Subcutaneous abdominal adipose tissue (tissue), 5 donors: ENCODE results near the gene HNF1B.

Experiments
- H3K27ac ChIP-seq: one replicate; pipeline ENCODE4 v1.7.0; 2013; ENCODE audit warnings: low read depth, mild to moderate bottlenecking, inconsistent platforms, low read length, moderate library complexity
- H3K27me3 ChIP-seq, 5 donors: one replicate each; pipeline ENCODE4 v1.7.0; 2013; ENCODE audit warnings: low read length in 5 of 5, inconsistent platforms in 1 of 5; ENCODE audit not compliant: control insufficient read depth in 5 of 5, insufficient read depth in 4 of 5
- H3K36me3 ChIP-seq, 5 donors: one replicate each; pipeline ENCODE4 v1.7.0; 2013; ENCODE audit warnings: low read length in 5 of 5; ENCODE audit not compliant: control insufficient read depth in 5 of 5, insufficient read depth in 5 of 5
- H3K4me1 ChIP-seq, 5 donors: one replicate each; pipeline ENCODE4 v1.7.0; 2013; ENCODE audit warnings: low read length in 5 of 5, mild to moderate bottlenecking in 3 of 5, moderate library complexity in 1 of 5; ENCODE audit not compliant: control insufficient read depth in 5 of 5, insufficient read depth in 5 of 5
- H3K4me3 ChIP-seq, 5 donors: one replicate each; pipeline ENCODE4 v1.7.0; 2013; ENCODE audit warnings: low read length in 5 of 5, low read depth in 1 of 5
- H3K9ac ChIP-seq, 5 donors: one replicate each; pipeline ENCODE4 v1.7.0; 2013; ENCODE audit warnings: low read length in 5 of 5, mild to moderate bottlenecking in 4 of 5, moderate library complexity in 3 of 5
- H3K9me3 ChIP-seq, 5 donors: one replicate each; pipeline ENCODE4 v1.7.0; 2013; ENCODE audit warnings: low read length in 5 of 5; ENCODE audit not compliant: control insufficient read depth in 5 of 5
- donor health status: healthy.
- donor health status: healthy.
- donor health status: healthy.
- donor health status: healthy.
- donor health status: healthy.

HNF1B gene

GRCh38 chr17:37667039-37667438, 77.8 kb downstream of the HNF1B start:
- H3K27ac ChIP-seq: no peak overlapping the region
- H3K4me3 ChIP-seq: no peak overlapping the region
- H3K9ac ChIP-seq: no peak overlapping the region
- no peaks in the 10 kb centered on the region for H3K27me3 ChIP-seq
- no peaks in the 10 kb centered on the region for H3K9me3 ChIP-seq
- no peaks in the 10 kb centered on the region for H3K36me3 ChIP-seq
- no peaks in the 10 kb centered on the region for H3K4me1 ChIP-seq

DNA sequence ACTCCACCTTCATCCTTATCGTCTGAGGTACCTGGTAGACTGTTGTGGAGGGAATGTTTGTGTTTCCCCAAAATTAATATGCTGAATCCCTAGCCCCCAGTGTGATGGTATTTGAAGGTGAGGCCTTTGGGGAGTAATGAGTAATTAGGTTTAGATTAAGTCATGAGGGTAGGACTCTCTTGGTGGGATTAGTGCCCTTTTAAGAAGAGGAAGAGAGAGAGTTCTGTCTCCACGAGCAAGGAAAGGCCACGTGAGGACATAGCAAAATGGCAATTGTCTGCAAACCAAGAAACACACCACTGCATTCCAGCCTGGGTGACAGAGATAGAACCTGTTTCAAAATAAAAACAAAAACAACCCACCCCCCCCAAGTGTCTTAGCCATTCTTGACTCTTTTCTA, 80.6 kb downstream of the HNF1B start:
- Histone ChIP-seq H3K9ac (no peak overlapping the region), H3K27me3 (no peaks in the 10 kb centered on the region), H3K27ac (no peak overlapping the region), H3K9me3 (no peaks in the 10 kb centered on the region), H3K4me1 (no peaks in the 10 kb centered on the region), H3K36me3 (no peaks in the 10 kb centered on the region), H3K4me3 (no peak overlapping the region)

GRCh38 chr17:37662353-37662752, 82.5 kb downstream of the HNF1B start:
- H3K36me3 ChIP-seq: no peaks in the 10 kb centered on the region

DNA sequence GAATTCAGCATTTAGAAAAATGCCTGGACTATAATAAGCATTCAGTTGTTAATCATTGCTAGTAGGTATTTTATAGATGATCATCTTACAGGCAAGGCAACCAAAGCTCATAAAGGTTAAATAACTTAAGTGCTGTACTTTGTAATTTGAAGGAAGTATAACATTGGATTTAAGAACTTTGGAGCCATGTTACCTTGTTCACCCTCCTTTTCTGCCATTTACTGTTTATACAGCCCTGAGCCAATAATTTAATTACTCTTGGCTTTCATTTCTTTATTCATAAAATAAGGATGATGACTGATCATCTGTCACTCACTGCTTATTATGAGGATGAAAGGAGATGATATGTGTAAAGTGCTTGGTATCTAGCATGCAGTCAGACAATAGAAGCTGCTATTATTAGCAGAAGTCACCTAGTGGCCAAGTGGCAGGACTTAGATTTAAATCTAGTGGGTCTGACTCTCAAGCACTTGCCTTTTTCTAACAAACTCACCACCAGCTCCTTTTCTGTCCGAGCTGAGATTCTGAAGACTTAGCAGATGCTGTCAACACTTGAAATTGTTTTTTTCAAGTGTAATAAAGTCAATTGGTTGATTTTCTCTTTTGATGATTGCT, 83.4 kb downstream of the HNF1B start:
- H3K4me1 ChIP-seq: no peaks in the 10 kb centered on the region
- no peak overlapping the region for H3K4me3 ChIP-seq
- H3K36me3 ChIP-seq: no peaks in the 10 kb centered on the region
- H3K9me3 ChIP-seq: no peaks in the 10 kb centered on the region
- H3K27me3 ChIP-seq: no peaks in the 10 kb centered on the region
- H3K9ac ChIP-seq: no peak overlapping the region
- no peak overlapping the region for H3K27ac ChIP-seq

More at GRCh38 chr17:37662353-37662752, 82.5 kb downstream of the HNF1B start:
- Histone ChIP-seq H3K27me3 (no peaks in the 10 kb centered on the region), H3K9ac (no peak overlapping the region), H3K27ac (no peak overlapping the region), H3K4me3 (no peak overlapping the region), H3K4me1 (no peaks in the 10 kb centered on the region), H3K9me3 (no peaks in the 10 kb centered on the region)

DNA sequence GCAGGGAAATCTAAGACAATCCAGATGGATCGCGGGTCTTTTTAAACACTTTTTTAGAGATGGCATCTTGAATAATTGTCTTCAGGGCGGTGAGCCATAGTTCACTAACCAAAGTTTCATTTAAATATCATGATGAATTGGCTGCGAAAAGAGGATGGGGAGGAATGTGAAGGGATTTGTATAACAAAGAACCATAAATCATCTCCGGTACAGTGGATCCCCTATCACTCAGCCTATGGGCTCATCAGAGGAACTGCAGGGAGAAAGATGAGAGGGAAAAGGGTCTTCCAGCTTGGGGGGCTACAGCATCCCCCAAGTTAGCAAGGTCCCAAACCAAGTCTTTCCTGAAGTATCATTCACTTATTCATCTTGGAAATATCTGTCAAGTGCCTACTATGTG, 84.9 kb downstream of the HNF1B start:
- Histone ChIP-seq H3K9me3 (no peaks in the 10 kb centered on the region), H3K4me3 (no peak overlapping the region), H3K27ac (no peak overlapping the region), H3K4me1 (no peaks in the 10 kb centered on the region), H3K9ac (no peak overlapping the region), H3K27me3 (no peaks in the 10 kb centered on the region), H3K36me3 (no peaks in the 10 kb centered on the region)

DNA sequence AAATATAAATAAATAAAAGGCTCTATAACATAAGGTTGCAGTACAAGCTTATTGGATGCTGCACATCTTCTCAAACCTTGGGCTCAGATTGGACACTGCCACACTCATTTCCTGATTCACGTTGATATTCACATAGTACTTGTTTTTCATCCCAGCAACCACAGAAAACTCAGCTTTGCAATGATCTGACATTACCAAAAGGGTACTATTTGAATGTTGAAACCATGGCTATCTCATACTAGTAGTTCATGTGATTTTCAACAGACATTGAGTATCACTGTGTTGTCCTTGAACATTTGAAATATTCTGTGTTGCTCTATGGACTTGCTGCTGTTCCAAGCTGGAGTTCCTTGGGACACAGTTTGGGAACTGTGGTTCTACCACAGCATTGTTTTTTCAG, 87.7 kb downstream of the HNF1B start:
- Histone ChIP-seq H3K9me3 (no peaks in the 10 kb centered on the region), H3K27me3 (peaks cover 0 to 2% (median 0%) of the 10 kb centered on the region in 5 donors), H3K9ac (no peak overlapping the region), H3K36me3 (no peaks in the 10 kb centered on the region), H3K27ac (no peak overlapping the region), H3K4me3 (no peak overlapping the region), H3K4me1 (no peaks in the 10 kb centered on the region)

GRCh38 chr17:37651849-37652248, 93.0 kb downstream of the HNF1B start:
- Histone ChIP-seq H3K4me3 (no peak overlapping the region), H3K27me3 (peaks cover 0 to 5% (median 3%) of the 10 kb centered on the region in 5 donors), H3K9ac (no peak overlapping the region), H3K36me3 (no peaks in the 10 kb centered on the region), H3K9me3 (no peaks in the 10 kb centered on the region), H3K27ac (no peak overlapping the region), H3K4me1 (peaks cover 0 to 4% (median 0%) of the 10 kb centered on the region in 5 donors)

DNA sequence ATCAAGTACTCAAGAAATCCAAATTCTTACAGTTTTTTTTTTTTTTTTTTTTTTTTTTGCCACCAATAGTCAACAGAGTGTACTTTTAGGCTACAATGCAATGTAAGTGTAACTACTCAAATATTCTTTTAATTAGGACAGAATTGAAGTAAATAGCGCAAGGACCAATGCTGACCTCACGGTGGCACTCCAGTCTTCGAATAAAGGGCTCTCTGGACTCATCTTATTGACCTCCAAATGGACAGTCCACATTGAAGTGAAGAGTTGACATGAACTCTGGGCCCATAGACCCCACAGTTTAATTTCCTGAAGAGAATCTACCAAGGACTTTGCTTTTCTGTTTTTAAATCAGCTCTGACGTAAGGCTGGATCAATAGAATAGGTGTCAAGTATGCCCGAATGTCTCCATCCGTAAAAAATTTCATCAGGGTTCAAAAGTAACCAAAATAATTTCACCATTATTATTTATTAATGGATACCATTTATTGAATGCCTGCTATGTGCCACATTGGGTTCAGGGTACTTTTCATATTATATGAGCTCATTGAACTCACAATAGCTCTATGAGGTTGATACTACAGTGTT, 94.3 kb downstream of the HNF1B start:
- peaks cover 0 to 4% (median 0%) of the 10 kb centered on the region in 5 donors for H3K4me1 ChIP-seq
- no peaks in the 10 kb centered on the region for H3K9me3 ChIP-seq
- H3K36me3 ChIP-seq: no peaks in the 10 kb centered on the region
- no peak overlapping the region for H3K9ac ChIP-seq
- H3K27ac ChIP-seq: no peak overlapping the region
- H3K27me3 ChIP-seq: peaks cover 0 to 10% (median 4%) of the 10 kb centered on the region in 5 donors
- no peak overlapping the region for H3K4me3 ChIP-seq

DNA sequence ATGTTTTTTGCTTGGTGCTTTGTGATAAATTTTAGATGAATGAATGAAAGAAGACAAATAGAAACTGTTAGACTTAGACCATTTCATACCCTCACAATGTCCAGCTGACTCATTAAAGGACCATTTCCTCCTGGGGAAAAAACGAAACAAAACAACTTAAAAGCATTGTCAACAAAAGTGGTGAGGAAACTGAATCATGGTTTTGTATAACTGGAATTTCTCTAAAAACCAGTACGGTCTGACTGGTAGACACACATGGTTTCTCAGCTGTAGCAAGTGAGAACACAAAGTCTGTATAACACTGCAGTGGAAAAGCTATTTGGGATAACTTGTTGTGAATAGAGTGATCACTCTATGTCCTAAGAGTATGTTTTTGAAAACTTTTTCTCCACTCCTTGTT, 96.3 kb downstream of the HNF1B start:
- Histone ChIP-seq H3K27me3 (peaks cover 0 to 10% (median 4%) of the 10 kb centered on the region in 5 donors), H3K4me3 (no peak overlapping the region), H3K9me3 (no peaks in the 10 kb centered on the region), H3K4me1 (peaks cover 0 to 12% (median 5%) of the 10 kb centered on the region in 5 donors), H3K27ac (no peak overlapping the region), H3K9ac (no peak overlapping the region), H3K36me3 (no peaks in the 10 kb centered on the region)

- Histone ChIP-seq H3K27ac (no peak overlapping the region), H3K4me1 (peaks cover 0 to 15% (median 8%) of the 10 kb centered on the region in 5 donors), H3K9me3 (no peaks in the 10 kb centered on the region), H3K4me3 (no peak overlapping the region), H3K9ac (no peak overlapping the region), H3K36me3 (no peaks in the 10 kb centered on the region), H3K27me3 (peaks cover 0 to 10% (median 4%) of the 10 kb centered on the region in 5 donors)
Observed at GRCh38 chr17:37647856-37648255, 97.0 kb downstream of the HNF1B start.
